Mesothelial cell of epicardium (in vitro differentiated cells): Measurements from ENCODE around the gene NLRP12. TPM values are rescaled to one million over a fixed set of nuclear protein-coding genes. Genes with fewer than 3 reads are reported as not detected.

Source experiments
- DNase-seq, 2 experiments: peaks; one replicate each; pipeline ENCODE4 v3.0.0; 2021; ENCODE audit warnings: low spot score in 2 of 2; ENCODE audit not compliant: unreplicated experiment in 2 of 2
- H3K27ac Mint-ChIP-seq: 2 replicates; pipeline ENCODE4 v1.8.0; 2021; ENCODE audit warnings: mixed read lengths
- H3K27me3 Mint-ChIP-seq: 2 replicates; pipeline ENCODE4 v1.8.0; 2021; ENCODE audit warnings: low read depth, mixed read lengths
- H3K36me3 Mint-ChIP-seq: 2 replicates; pipeline ENCODE4 v1.8.0; 2021; ENCODE audit warnings: mixed read lengths
- H3K4me1 Mint-ChIP-seq: 2 replicates; pipeline ENCODE4 v1.8.0; 2021; ENCODE audit warnings: mixed read lengths
- H3K4me3 Mint-ChIP-seq: 2 replicates; pipeline ENCODE4 v1.8.0; 2021; ENCODE audit warnings: mild to moderate bottlenecking, moderate library complexity, mixed read lengths
- H3K9me3 Mint-ChIP-seq: 2 replicates; pipeline ENCODE4 v1.8.0; 2021; ENCODE audit warnings: mixed read lengths
- CTCF ChIP-seq: fragments of 200-600 bp; sonication (generic); IDR thresholded peaks from one replicate; pipeline ENCODE4 v1.5.0; 2021; ENCODE audit warnings: antibody characterized with exemption; ENCODE audit not compliant: unreplicated experiment
- total RNA-seq: library from RNA; stranded (reverse); gene quantifications from 3 replicates; pipeline ENCODE4 v1.2.1, GENCODE V29; 2021

The NLRP12 gene
- total RNA-seq, 1 donor from 2014 or later = 0.07 TPM

DNA sequence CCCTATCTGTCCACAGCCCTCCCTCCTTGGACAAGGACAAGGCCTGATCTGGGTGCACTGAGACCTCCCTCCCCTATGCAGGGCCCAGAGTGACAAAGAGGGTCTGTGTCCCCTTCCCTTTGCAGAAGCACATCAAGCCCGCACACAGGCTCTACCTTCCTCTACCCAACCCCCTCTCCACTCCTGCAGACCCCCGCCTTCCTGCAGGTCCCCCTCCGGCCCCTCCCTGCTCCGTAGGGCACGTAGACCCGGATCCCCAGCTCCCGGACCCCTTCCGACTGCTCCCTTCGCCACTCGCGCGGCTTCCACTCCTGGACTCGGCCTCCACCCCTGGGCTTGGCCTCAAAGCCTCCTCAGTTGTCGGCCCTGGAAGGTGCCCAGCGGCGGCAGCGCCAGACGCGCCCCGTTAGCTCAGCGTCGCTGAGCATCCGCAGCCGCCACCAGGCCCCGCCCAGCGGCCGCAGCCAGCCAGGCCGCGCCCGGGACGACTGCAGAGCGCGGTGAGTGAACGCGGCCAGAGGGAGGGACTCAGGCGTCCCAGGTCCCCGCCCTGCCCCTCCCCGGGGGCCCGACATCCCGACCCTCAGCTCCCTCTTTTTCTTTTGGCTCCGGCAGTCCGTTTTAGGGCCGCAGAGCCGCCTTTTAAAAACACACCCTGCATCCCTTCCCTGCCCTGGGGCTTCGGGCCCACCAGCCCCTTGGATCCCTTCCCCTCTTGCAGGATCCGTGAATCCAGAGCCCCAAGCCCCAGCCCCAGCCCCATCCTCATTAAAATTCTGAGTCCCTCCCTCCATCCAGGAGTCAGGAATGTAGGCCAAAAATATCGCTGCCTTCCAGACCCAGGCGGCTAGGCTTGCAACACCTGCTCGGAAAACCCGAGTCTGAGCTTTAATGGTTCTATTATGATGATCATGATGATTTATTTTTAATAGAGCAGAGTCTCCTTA is 42.1 kb upstream of the NLRP12 start:
- no peak for TF ChIP-seq CTCF
- Mint-ChIP-seq H3K4me1 (peaks cover 24% of the 10 kb centered on the region), H3K27ac (peak overlapping the region; percentile 100), H3K27me3 (no peaks in the 10 kb centered on the region), H3K36me3 (peaks cover 2% of the 10 kb centered on the region), H3K9me3 (no peaks in the 10 kb centered on the region), H3K4me3 (peak overlapping the region; percentile 99)
- peak in 1 of 2 experiments; percentile 67 for DNase-seq

- H3K4me3 Mint-ChIP-seq = peak overlapping the region; percentile 99
- no peaks in the 10 kb centered on the region for H3K27me3 Mint-ChIP-seq
- H3K9me3 Mint-ChIP-seq = no peaks in the 10 kb centered on the region
- DNase-seq = no peak
- peaks cover 18% of the 10 kb centered on the region for H3K4me1 Mint-ChIP-seq
- TF ChIP-seq CTCF = no peak
- H3K36me3 Mint-ChIP-seq = no peaks in the 10 kb centered on the region
- H3K27ac Mint-ChIP-seq = peak overlapping the region; percentile 89
Observed at GRCh38 chr19:53865523-53865917, 41.4 kb upstream of the NLRP12 start.

- DNase-seq = no peak
- no peaks in the 10 kb centered on the region for H3K9me3 Mint-ChIP-seq
- no peaks in the 10 kb centered on the region for H3K27me3 Mint-ChIP-seq
- peaks cover 16% of the 10 kb centered on the region for H3K4me1 Mint-ChIP-seq
- no peaks in the 10 kb centered on the region for H3K36me3 Mint-ChIP-seq
- no peak overlapping the region for H3K27ac Mint-ChIP-seq
- TF ChIP-seq CTCF = no peak
- H3K4me3 Mint-ChIP-seq = no peak overlapping the region
Observed at GRCh38 chr19:53864308-53864836, 40.3 kb upstream of the NLRP12 start.

DNA sequence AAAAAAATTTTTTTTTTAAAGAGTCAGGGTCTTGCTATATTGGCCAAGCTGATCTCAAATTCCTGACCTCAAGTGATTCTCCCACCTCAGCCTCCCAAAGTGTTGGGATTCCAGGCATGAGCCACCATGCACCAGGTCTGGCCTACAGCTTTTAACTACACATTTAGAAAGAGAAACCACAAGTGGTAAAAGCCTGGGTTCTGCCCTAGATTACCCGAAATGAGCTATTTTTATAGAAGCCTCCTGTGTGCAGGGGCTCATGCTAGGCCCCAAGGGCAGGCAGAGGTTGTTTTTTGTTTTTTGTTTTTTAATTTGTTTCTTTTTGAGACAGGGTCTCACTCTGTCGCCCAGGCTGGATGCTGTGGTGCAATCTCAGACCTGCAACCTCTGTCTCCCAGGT is 29.6 kb upstream of the NLRP12 start:
- Mint-ChIP-seq H3K9me3 (no peaks in the 10 kb centered on the region), H3K4me3 (no peak overlapping the region), H3K27me3 (no peaks in the 10 kb centered on the region), H3K27ac (no peak overlapping the region), H3K4me1 (peaks cover 2% of the 10 kb centered on the region), H3K36me3 (no peaks in the 10 kb centered on the region)
- no peak for TF ChIP-seq CTCF
- DNase-seq = no peak

DNA sequence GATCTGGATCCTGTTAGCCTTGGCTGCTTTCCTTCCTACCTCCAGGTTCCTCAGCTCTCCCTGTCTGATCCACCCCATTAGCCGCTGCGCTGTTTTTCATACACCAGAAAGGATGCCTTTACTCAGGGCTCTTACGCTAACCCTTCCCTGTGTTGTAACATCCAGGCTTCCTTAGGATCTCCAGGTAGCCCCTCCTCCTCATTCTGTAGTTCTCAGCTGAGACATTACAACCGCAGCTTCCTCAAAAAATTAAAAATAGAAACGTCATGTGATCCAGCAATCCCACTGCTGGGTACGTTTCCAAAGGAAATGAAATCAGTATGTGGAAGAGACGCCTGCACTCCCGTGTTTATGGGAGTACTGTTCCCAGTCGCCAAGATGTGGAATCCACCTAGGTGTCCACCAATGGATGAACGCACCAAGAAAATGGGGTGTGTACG is 25.1 kb upstream of the NLRP12 start:
- Mint-ChIP-seq H3K27me3 (no peaks in the 10 kb centered on the region), H3K27ac (peak overlapping the region; percentile 10), H3K4me3 (no peak overlapping the region), H3K9me3 (no peaks in the 10 kb centered on the region), H3K4me1 (peaks cover 2% of the 10 kb centered on the region), H3K36me3 (no peaks in the 10 kb centered on the region)
- DNase-seq = no peak
- no peak for TF ChIP-seq CTCF
